Femur (tissue), 1 donor: ENCODE data around the gene MYO1A.
"Not testable (repeated sequence)": the region's sequence is repeated elsewhere in the genome, so short reads cannot be mapped to it uniquely, and the experiment has no call there.

Source experiments
- DNase-seq: peaks from one replicate; pipeline ENCODE4 v3.0.0-alpha.2; 2017

The MYO1A gene

DNA sequence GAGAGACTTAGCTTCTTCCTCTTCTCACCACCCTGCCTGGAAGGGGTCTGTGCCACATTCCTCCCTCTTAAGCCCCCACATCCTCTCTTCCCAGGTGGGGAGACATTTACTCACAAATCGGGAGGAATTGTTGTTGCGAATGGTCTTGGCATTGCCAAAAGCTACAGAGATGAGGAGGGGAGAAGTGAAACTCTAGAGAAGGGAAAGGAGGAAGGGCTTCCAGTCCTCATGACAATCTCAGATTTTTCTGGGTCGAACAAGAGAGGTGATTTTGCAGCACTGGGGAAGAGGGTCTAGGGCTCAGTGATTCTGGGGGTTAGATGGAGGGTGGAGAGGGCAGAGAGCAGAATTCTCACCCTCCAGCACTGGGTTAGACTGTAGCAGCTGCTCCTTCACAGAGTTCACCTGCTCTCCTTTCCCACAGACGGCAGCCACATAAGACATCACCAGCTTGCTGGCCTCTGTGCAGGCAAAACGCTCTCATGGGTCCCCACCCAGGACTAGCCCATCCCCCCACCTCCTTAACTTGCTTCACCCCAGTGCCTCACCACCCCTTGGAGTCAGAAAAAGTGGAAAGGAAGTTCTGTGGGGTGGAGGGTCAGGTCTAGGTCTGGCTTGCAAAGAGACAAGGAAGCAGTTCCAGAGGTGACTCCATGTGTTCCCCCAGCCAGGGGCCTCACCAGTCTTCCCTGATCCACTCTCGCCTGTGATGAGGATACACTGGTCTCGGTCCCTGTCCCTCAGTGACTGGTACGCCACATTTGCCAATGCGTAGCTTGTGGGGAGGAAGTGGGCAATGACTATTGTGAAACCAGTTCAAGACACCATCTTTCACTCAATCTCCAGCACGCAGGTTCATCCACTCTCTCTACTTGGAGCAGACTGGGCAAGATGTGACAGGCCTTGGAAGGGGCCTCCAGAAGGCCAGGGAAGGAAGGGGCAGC lies 2.7 kb downstream of the MYO1A start:
- DNase-seq = no peak

DNA sequence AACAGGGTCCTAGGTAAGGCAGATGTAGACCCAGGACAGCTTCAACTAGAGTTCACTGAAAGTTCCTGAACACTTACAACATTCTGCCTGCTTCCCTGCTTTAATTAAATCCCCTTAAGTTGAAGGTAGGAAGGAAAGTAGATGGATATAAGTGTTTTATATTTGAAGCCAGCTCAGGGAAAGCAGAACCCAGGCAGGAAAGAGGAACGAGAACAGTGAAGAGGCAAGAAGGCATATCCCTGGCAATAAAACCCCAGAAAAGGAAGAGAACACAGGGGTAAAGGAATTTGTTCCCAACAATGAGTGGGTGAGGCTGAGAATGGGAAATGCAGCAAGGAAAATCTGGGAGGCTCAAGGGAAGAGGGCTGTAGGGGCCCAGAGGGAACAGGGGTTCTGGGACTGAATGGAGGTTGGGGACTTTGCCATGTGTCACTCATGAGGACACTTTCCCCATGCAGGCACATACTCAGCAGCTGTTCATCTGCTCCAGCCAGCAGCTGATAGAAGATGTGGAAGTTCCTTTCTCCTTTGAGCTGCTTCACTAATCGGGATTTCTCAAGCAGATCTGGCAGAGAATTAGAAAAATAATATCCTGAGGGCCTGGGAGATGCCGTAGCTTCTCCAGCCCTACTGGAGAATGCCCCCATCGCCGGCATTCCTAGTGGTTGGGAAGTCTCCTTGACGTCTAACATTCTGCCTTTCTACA lies 3.7 kb downstream of the MYO1A start:
- DNase-seq = no peak

DNA sequence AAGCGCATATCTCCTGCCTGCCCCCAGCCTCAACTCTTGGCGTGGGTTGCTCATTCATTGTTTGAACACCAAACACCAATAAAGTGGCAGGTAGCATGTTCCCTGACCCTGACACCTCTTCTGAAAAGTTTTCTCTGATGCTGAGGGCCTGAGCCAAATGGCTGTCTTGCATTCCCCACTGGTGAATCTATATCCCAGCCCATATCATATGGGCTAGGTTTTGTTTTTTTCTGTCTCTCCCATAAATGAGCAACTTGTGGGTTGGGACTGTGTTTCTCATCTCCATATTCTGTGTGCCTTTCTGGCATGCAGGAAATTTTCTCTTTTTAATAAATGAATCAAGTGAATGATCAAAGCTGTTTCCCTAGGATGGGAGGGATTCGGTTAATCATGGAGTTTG lies 5.0 kb downstream of the MYO1A start:
- DNase-seq = no peak

DNA sequence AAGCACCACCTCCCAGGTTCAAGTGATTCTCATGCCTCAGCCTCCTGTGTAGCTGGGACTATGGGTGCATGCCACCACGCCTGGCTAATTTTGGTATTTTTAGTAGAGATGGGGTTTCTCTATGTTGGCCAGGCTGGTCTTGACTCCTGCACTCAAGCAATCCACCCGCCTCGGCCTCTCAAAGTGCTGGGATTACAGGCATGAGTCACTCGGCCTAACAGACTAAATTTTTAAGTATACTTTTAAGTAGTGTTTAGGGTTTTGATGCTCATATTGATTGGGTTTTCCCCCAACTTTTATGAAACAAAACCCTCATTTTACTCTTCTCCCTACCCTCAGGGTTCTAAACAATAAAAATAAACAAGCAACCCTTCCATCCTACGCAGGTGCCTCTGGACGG lies 5.5 kb downstream of the MYO1A start:
- DNase-seq = no peak

DNA sequence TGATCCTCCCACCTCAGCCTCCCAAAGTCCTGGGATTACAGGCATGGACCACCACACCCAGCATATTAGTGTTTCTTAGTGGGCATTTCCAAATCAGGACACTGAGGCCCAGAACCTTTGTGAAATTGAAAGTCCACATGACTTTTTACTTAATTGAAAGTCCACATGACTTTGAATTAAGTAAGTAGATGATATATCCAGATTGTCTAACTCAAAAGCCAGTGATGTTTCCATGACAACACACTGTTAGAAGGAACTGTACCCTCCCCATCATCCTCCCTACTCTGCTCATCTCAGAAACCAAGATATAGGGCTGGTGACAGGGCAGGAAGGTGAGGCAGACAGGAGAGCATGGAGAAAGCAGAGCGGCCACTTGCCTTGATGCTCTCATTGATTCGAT lies 7.2 kb downstream of the MYO1A start:
- DNase-seq = no peak

DNA sequence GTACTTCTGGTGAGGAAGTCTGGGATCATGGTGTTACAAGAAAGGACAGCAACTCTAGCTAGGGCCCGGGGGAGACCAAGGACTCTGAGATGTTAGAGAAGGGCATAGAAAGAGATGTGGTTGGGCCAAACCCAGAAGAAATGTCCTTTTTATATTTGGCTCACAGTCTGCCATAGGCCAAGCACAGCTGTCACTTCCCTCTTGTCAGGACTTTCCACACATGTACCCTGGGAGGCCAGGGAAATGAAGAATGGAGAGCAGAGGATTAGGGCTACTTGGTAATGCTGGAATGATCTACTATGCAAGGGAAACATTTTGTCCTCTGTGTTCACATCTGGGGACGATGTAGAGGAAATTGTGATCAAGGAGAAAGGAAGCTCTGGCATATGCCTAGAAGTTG lies 9.2 kb downstream of the MYO1A start:
- DNase-seq = no peak

DNA sequence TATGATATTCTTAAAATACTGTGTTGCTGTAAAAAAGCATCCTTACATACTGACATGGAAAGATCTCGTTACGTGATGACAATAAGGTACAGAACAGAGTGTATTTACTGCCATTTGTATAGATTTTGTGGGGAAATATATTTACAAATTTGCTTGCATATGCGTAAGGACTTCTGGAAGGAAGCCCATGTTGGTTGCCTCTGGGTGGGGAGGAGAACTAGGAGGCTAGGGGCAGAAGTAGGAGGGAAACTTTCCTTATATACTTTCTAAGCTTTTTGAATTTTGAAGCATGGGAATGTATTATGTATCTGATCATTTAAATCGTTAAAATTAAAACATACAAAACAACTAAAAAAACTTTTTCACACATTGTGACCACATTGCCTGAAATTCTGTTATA lies 9.7 kb downstream of the MYO1A start:
- DNase-seq = no peak

DNA sequence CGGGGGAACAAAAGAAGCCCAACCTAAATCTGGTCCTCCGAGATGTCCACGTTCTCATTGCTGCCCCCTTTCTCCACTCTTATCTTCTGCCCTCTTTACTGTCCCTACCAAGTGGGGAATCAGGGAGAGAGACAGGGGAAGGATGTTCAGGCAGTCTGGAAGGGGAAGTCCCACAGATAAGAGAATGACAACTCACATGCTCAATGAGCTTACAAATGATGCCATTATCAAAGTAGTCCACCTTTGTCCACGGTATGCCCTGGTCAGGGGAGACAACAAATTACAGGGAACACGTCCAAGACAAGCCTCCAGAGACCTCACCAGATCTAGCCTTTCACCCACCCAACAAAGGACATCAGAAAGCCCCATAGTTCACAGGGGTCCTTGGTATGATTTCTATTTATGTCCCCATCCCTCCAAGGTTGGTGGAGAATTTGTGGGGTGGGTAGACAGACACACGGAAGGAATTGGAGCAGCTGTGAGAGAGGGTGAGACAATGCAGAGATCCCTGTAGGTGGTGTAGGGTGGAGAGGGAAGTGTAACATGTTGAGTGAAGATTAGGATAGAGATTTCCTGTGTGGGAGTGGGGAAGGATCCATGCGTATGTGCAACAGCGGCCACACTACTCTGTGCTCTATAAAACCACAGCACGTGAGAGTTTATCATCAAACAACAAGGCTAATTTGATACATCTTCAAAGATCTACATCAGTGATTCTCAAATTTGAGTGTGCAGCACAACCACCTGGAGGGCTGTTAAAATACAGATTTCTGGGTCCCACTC lies 10.7 kb downstream of the MYO1A start:
- DNase-seq = no peak

DNA sequence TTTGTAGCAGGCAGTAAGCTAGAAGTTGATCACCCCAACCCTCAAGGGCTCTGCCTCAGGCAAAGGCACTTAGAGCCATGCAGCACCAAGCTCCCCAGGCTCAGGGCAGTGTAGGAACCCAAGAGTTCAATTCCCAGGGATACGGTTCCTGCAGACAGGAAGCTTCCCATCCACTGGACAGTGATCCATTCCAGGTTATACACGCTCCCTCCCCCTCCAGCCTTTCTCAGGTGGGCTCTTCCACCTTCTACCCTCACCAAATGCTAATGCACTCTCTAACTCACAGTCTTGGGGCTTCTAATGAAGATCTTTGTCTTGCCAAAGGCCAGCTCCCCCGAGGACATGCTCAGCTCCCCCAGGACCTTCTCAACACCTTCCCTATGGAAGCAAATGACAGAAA lies 12.7 kb downstream of the MYO1A start:
- no peak for DNase-seq

DNA sequence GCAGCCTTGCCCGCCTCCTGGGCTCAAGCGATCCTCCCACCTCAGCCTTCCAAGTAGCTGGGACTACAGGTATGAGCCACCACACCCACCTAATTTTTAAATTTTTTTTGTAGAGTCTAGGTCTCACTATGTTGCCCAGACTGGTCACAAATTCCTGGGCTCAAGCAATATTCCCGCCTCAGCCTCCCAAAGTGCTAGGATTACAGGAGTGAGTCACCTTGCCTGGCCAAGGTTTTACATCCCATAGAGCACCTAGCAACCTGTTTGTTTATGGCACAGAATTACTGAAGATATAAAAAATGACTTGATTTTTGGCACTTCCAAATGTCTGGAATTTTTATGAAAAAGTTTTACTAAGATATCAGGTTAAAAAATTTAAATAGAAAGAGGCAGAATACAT lies 16.5 kb downstream of the MYO1A start:
- no peak for DNase-seq

DNA sequence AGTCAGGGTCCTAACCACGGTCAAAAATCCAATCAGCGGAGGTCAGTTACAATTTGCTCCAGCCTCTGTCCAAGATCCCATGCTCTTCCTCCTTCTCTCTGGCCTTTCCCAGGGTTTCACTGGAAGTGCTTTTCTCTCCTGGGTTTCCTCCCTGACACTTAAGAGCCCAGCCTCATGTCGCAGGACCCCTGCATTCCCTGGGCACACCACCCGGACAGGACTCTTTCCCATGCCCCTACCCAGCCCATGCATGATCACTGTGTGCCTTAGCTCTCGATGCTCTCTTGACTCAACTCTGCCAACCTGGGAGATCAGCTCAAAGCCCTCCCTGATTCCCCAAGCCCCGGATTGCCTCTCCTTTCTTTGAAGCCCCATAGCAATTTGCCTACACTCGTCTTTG lies 18.1 kb downstream of the MYO1A start:
- DNase-seq = no peak

DNA sequence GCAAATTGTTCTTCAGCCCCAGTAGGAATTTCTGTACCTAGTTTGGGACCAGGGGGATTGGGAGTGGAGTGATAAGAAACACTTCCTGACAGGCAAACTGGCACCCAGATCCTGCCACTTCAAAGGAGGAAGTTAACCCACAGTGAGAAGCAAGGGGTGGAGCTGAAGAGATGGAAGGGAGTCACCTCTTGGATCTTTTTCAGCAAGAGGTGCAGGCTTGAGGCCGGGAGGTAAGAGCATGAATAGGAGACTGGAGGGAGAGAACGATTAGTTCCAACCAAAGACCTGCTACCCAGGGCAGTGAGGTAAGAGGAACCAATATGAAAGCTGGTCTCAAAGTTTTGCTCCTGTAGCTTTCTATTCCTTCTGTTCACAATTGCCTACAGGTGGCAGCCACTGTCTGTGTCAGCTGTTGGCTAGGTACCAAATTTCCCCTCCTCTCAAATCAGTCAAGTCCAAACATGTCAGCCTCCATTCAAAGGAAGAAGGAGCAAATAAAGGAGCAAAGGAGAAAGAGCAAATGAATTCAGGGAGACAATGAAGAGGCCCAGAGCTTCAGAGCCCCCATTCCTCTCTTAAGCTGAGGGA lies 18.7 kb downstream of the MYO1A start:
- DNase-seq = no peak

DNA sequence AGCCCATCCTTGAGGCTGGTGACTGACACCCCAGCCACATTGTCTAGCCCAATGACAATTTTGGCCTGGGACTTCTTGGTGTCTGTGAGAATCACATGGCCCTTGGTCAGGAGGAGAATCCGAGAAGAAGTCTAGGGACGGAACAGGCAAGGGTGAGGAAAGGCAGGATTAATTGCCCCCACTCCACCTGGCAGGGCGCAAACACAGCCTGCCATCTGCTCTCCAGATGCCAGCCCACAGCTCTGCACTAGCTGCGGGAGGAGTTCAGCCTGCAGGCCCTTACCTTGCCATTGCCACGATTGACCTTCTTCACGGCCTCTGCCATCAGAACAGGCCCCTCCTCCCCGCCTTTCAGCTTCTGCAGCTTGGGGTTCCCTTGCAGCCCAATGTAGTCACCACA lies 20.5 kb downstream of the MYO1A start:
- no peak for DNase-seq

DNA sequence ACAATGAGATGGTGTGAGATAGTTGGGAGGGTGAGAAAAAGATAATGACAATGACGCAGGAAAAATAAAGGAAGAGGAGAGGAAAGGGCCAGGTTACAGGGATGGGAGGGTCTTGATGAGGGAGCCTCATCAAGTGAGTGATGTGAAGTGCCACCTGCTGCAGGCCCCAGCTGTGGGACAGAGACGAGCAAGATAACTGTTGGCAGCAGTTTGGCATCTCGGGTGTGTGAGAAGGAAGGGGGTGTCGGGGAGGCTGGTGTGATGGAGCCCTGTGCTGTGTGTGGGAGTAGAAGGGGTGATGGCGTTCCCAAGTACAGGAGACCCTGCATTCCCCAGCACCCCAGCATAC lies 22.1 kb downstream of the MYO1A start:
- no peak for DNase-seq

DNA sequence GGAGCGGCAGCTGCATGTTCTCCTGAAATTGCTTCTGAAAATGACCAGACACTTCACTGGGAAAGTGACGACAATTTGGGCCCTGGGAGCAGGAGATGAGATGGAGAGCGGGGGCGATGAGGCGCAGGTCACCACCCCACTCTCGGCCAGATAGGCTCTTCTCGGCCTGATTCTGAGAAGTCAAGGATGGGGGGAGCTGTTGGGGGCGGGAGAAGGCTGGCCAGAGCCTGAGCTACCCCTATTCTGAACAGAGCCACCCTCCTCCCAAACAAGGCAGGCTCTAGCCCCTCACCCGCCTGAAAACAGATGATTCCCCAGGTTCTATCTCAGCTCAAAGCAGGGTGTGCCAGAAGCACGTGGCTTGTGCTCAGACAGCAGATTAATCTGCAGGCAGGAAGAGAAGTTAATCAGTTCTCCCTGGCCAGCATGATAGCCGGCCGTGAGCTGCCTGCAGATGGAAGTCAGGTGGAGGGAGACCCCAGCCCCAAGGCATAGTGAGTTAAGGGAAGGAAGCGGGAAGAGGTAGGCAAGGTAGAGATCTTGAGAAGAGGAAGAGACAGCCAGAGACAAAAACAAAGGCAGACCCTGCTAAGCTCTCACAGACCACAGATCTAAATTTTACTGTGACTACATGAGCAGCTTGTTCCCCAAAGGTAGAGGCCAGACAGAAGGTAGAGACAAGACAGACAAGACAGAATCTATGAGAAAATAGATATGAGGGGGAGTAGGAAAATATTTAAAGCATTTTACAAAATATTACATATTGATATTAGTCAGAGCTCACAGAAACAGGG lies 22.7 kb downstream of the MYO1A start:
- DNase-seq = no peak

DNA sequence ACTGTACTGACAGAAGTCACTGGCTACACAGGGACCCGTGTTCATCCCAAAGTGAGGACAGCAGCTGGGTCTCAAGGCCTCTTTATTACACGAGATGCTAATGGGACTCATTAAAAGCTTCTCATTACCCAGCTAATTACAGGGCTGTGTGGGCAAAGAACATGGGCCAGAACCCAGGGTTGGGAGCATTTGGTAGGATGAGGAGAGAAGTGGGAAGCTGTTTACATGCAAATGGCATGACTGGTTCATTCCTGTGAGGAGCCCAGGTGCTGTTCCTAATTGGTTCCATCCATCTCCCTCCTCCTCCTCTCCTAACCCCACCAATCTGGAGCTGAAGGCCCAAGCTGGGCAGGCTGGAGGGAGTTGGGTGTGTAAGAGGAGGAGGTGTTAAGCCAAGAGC lies 24.7 kb downstream of the MYO1A start:
- DNase-seq = no peak

DNA sequence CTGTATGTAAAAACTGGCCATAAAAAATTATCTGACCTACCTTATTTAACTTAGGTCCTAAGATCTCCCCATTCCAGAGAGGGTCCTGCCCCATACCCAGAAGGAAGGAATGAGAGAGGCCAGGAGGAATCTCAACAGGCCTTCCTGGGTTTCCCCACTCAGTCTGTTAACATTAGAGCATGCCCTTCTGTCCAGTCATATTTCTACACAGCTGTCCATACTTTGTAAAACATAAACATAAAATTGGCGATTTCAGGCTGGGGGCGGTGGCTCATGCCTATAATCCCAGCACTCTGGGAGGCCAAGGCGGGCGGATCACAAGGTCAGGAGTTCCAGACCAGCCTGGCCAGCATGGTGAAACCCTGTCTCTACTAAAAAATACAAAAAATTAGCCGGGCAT lies 27.6 kb downstream of the MYO1A start:
- not testable (repeated sequence) for DNase-seq

DNA sequence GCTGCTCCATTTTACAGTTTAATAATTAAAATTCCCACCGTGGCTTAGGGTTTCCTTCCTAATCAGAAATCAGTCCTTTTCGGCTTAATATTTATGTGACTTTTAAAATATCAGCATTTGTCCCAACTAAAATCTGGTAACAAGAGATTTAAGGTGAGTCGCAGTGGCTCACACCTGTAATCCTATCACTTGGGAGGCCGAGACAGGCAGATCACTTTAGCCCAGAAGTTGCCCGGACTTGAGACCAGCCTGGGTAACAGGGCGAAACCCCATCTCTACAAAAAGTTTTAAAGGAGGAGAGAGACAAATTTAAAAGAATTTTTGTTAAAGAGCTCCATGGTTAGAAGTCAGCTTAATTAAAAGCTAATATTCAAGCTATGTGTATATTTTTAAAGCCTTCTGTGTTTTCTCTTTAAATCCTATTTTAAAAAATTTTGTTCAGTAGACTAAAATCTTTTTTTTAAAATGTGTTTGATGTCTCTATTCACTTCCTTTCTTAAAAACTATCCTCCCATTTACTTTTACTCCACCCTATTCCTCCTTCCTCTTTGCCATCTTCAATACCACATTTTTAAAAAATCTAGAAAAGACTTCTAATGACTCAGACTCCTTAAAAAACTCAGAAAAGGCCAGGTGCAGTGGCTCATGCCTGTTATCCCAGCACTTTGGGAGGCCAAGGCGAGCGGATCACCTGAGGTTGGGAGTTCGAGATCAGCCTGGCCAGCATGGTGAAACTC lies 29.8 kb downstream of the MYO1A start:
- no peak for DNase-seq

DNA sequence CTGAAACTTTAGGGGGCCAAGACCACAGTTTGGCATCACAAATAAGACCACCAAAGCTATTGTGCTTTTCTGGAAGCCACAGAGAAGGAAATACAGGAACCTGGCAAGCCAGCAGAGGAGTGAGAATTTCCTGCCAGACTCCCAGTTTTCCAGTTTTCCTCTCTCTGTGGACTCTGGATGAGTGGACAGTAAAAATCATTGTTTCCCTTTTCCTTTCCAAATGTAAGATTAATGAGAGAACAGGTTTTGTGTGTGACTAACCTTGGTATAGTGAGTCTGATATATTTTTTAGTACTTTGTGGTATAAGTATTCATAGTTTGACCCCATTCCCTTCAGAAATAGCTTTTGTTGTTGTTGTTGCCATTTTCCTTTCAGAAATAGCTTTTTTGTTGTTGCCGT lies 31.0 kb downstream of the MYO1A start:
- DNase-seq = no peak

DNA sequence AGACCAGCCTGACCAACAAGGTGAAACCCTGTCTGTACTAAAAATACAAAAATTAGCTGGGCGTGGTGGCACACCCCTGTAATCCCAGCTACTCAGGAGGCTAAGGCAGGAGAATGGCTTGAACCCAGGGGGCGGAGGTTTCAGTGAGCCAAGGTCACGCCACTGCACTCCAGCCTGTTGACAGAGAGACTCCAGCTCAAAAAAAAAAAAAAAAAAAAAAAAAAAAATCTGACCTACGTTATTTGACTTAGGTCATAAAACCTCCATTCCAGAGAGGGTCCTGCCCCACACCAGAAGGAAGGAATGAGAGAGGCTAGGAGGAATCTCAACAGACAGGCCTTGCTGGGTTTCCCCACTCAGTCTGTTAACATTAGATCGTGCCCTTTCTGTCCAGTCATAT lies 31.6 kb downstream of the MYO1A start:
- not testable (repeated sequence) for DNase-seq

DNA sequence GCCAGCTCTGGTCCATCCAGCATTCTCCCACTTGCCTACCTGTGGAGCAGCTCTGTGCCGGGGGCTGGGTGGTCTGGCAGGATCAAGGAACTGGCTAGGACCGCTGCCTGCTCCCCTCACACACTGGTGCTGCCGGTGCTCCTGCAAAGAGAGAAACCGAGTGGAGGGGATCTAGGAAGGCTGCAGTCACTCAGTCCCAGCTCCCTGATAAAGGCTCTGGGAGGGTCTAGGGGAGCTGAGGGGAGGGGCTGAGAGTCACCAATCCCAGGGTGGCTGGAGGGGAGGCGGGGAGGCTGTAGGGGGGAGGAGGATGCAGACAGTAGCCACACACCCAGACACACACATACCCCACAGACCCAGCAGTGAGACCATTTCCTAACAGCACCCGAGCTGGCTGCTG lies 33.6 kb downstream of the MYO1A start, which contains the start of gene TAC3:
TSS of gene TAC3 (minus strand) at position 182 of the 400 bp plus-strand sequence. CDS start 732 bp downstream, outside the sequence.
- DNase-seq = no peak
